OCI-LY1 (cell line): Measurements from ENCODE around the gene GSE1.

ENCODE experiments used
- H2AFZ ChIP-seq: fragments of 200-600 bp; sonication (generic), shearing (Covaris generic); 2 replicates; pipeline ENCODE4 v1.6.0; 2014; ENCODE audit warnings: antibody characterized with exemption, mild to moderate bottlenecking, low read length
- H3F3A ChIP-seq: fragments of 200-600 bp; sonication (generic), shearing (Covaris generic); 2 replicates; pipeline ENCODE4 v1.6.0; 2014; ENCODE audit warnings: mild to moderate bottlenecking, antibody characterized with exemption, low read length, moderate library complexity; ENCODE audit not compliant: insufficient read depth
- H3K27ac ChIP-seq: fragments of 200-600 bp; sonication (generic); 2 replicates; pipeline ENCODE4 v1.5.1; 2014; ENCODE audit warnings: low read length, mixed run types, mild to moderate bottlenecking, low read depth; ENCODE audit not compliant: poor library complexity, severe bottlenecking
- H3K27me3 ChIP-seq: fragments of 200-600 bp; sonication (generic); 2 replicates; pipeline ENCODE4 v1.6.0; 2014; ENCODE audit warnings: antibody characterized with exemption, mild to moderate bottlenecking, low read length, moderate library complexity; ENCODE audit not compliant: insufficient read depth
- H3K36me3 ChIP-seq: fragments of 200-600 bp; sonication (generic); 2 replicates; pipeline ENCODE4 v1.6.1; 2014; ENCODE audit warnings: mild to moderate bottlenecking, antibody characterized with exemption, low read length, moderate library complexity, mixed read lengths; ENCODE audit not compliant: insufficient read depth
- H3K4me1 ChIP-seq: fragments of 200-600 bp; sonication (generic); 2 replicates; pipeline ENCODE4 v1.5.1; 2014; ENCODE audit warnings: mild to moderate bottlenecking, low read length, moderate library complexity; ENCODE audit not compliant: insufficient read depth, severe bottlenecking
- H3K4me2 ChIP-seq: fragments of 200-600 bp; sonication (generic), shearing (Covaris generic); 2 replicates; pipeline ENCODE4 v1.6.1; 2014; ENCODE audit warnings: low read length
- H3K4me3 ChIP-seq: fragments of 200-600 bp; sonication (generic); 2 replicates; pipeline ENCODE4 v1.5.1; 2014; ENCODE audit warnings: low read length, low read depth, mild to moderate bottlenecking, mixed read lengths; ENCODE audit not compliant: poor library complexity, severe bottlenecking
- H3K79me2 ChIP-seq: fragments of 200-600 bp; shearing (Covaris generic); 2 replicates; pipeline ENCODE4 v1.6.1; 2016; ENCODE audit warnings: mixed run types, low read length, mixed read lengths; ENCODE audit not compliant: insufficient read depth
- H3K9ac ChIP-seq: fragments of 200-600 bp; sonication (generic), shearing (Covaris generic); 2 replicates; pipeline ENCODE4 v1.6.1; 2014; ENCODE audit warnings: mild to moderate bottlenecking, low read length, mixed read lengths
- H3K9me2 ChIP-seq: fragments of 200-600 bp; sonication (generic), shearing (Covaris generic); 2 replicates; pipeline ENCODE4 v1.6.1; 2014; ENCODE audit warnings: low read depth, mild to moderate bottlenecking, low read length, mixed read lengths
- H3K9me3 ChIP-seq: fragments of 200-600 bp; shearing (Covaris generic); 2 replicates; pipeline ENCODE4 v1.6.1; 2014; ENCODE audit warnings: low read length, mixed read lengths
- H4K20me1 ChIP-seq: fragments of 200-600 bp; sonication (generic), shearing (Covaris generic); 2 replicates; pipeline ENCODE4 v1.6.0; 2016; ENCODE audit warnings: mild to moderate bottlenecking, low read length; ENCODE audit not compliant: insufficient read depth
- EZH2 ChIP-seq: fragments of 200-600 bp; sonication (generic), shearing (Covaris generic); IDR thresholded peaks from 2 replicates; pipeline ENCODE4 v1.8.0; 2017; ENCODE audit warnings: borderline replicate concordance, mixed run types, mild to moderate bottlenecking, antibody characterized with exemption, low read length, moderate library complexity, mixed read lengths
- TF ChIP-seq, protein P1 (sequence below): fragments of 200-600 bp; sonication (generic), shearing (Covaris generic); IDR thresholded peaks from 2 replicates; pipeline ENCODE4 v1.5.1; 2017; ENCODE audit warnings: mild to moderate bottlenecking, antibody characterized with exemption, low read length, moderate library complexity, mixed read lengths

GSE1 gene

DNA sequence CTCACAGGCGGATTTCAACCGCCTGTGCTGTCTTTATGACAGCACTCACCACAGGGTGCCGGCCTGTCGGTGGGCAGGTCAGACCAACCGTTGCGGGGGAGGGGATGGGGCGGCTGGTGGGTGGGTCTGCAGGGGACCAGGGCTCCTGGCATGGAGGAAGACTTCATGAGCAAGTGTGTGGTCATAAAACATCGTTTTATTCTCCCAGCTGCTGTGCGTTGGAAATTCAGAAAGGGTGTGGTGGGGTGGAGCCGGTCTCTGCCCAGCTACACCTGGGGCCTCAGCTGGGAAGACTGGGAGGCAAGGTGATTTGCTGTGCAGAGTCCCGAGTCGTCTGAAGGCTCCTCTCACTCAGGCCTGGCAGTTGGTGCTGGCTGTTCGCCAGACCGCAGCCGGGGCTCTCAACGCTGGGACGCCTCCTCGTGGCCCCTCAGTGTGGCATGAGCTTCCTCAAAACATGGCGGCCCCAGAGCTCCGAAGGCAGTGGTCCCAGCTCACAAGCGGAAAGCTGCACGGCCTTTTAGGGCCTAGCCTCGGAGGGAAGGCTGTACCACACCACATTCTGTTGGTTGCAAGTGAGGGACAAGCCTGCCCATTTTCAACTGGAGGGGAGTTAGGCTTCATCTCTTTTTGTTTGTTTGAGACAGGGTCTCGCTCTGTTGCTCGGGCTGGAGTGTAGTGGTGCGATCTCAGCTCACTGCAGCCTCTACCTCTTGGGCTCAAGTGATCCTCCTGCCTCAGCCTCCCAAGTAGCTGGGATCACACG is 45.8 kb upstream of the GSE1 start:
- Histone ChIP-seq H2AFZ (no peak overlapping the region), H3K9me2 (no peaks in the 10 kb centered on the region), H3K9ac (no peak overlapping the region), H3K79me2 (0 out of 2 replicates have a peak, but pooled peaks cover 9% of the 10 kb centered on the region), H3K27me3 (no peaks in the 10 kb centered on the region), H3F3A (peaks cover 5% of the 10 kb centered on the region; the same call in 1 of the 2 replicates), H3K4me2 (peak overlapping the region; percentile 35; the same call in 1 of the 2 replicates), H3K9me3 (no peaks in the 10 kb centered on the region), H3K36me3 (peaks cover 23% of the 10 kb centered on the region), H3K4me3 (no peak overlapping the region), H4K20me1 (no peaks in the 10 kb centered on the region), H3K4me1 (peaks cover 79% of the 10 kb centered on the region), H3K27ac (peak overlapping the region; percentile 85)
- no peak for TF ChIP-seq EZH2
- TF ChIP-seq, protein P1, sequence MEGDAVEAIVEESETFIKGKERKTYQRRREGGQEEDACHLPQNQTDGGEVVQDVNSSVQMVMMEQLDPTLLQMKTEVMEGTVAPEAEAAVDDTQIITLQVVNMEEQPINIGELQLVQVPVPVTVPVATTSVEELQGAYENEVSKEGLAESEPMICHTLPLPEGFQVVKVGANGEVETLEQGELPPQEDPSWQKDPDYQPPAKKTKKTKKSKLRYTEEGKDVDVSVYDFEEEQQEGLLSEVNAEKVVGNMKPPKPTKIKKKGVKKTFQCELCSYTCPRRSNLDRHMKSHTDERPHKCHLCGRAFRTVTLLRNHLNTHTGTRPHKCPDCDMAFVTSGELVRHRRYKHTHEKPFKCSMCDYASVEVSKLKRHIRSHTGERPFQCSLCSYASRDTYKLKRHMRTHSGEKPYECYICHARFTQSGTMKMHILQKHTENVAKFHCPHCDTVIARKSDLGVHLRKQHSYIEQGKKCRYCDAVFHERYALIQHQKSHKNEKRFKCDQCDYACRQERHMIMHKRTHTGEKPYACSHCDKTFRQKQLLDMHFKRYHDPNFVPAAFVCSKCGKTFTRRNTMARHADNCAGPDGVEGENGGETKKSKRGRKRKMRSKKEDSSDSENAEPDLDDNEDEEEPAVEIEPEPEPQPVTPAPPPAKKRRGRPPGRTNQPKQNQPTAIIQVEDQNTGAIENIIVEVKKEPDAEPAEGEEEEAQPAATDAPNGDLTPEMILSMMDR: peak; percentile 59

DNA sequence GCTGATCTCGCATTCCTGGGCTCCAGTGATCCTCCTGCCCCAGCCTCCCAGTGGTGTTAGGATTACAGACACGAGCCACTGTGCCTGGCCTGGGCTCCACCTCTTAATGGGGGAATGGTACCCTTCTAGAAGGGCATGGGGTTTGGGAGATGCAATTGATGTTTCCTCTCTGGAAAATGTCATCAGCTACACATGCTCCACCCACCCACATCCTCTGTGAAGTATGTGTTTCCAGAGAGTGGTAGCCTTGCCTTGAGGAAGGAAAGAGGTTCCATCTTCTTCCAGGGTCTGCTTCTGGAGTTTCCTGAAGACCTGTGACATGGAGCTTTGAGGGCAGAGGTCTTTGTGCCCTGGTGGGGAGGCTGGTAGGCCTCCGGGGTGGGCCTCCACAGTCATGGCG is 45.2 kb upstream of the GSE1 start:
- Histone ChIP-seq H3K9me3 (no peaks in the 10 kb centered on the region), H4K20me1 (no peaks in the 10 kb centered on the region), H3F3A (peaks cover 5% of the 10 kb centered on the region; the same call in 1 of the 2 replicates), H3K9ac (no peak overlapping the region), H3K4me3 (no peak overlapping the region), H2AFZ (no peak overlapping the region), H3K27ac (peak overlapping the region; percentile 85), H3K36me3 (peaks cover 28% of the 10 kb centered on the region), H3K4me1 (peaks cover 79% of the 10 kb centered on the region), H3K9me2 (no peaks in the 10 kb centered on the region), H3K4me2 (no peak overlapping the region), H3K27me3 (no peaks in the 10 kb centered on the region), H3K79me2 (0 out of 2 replicates have a peak, but pooled peaks cover 6% of the 10 kb centered on the region)
- TF ChIP-seq EZH2: no peak

DNA sequence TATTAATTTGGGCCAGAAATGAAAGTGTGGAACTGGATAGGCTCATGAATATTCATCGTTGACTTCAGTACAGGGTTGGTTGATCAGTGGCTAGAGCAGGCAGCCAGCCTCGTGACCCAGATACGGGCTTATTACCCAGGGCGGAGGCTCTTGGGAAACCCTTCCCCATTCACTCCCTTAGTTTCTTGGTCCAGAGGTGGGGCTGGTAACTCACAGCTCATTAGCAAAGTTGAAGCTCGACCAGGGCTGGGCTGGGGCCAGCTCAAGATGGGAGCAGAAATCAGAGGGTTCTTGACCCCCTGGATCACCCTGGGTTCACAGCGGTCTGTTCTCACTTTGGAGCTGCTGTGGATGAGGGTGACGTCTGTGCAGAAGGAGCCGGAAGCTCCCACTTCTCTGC is 44.6 kb upstream of the GSE1 start:
- H3K4me2 ChIP-seq: no peak overlapping the region
- H4K20me1 ChIP-seq: no peaks in the 10 kb centered on the region; the same call in 1 of the 2 replicates
- H2AFZ ChIP-seq: no peak overlapping the region
- 0 out of 2 replicates have a peak, but pooled peaks cover under 1% of the 10 kb centered on the region for H3K79me2 ChIP-seq
- no peak overlapping the region for H3K9ac ChIP-seq
- TF ChIP-seq, protein P1: no peak
- no peak for TF ChIP-seq EZH2
- peaks cover 79% of the 10 kb centered on the region for H3K4me1 ChIP-seq
- peaks cover 28% of the 10 kb centered on the region for H3K36me3 ChIP-seq
- H3F3A ChIP-seq: peaks cover 5% of the 10 kb centered on the region; the same call in 1 of the 2 replicates
- no peaks in the 10 kb centered on the region for H3K9me3 ChIP-seq
- peak overlapping the region; percentile 85 for H3K27ac ChIP-seq
- no peaks in the 10 kb centered on the region for H3K27me3 ChIP-seq
- H3K4me3 ChIP-seq: no peak overlapping the region
- no peaks in the 10 kb centered on the region for H3K9me2 ChIP-seq
